Hindlimb muscle (tissue), 1 donor: ENCODE data around the gene LRRC8E. TPM values are rescaled to one million over a fixed set of nuclear protein-coding genes. Genes with fewer than 3 reads are reported as not detected.
A peak's percentile ranks its signal among the peaks of the same experiment; 100 is the strongest.

Source experiments
- DNase-seq: peaks from one replicate; pipeline ENCODE4 v3.0.0-alpha.2; 2013
- polyA plus RNA-seq: library from polyadenylated mRNA; unstranded; fragments of 120-200 nt; gene quantifications from one replicate; pipeline ENCODE4 v1.2.1, GENCODE V29; 2013; ENCODE audit not compliant: insufficient read length

Gene LRRC8E
- polyA plus RNA-seq, 1 donor = not detected

- DNase-seq = no peak
Measured at GRCh38 chr19:7868326-7868670, 20.0 kb upstream of the LRRC8E start.

- DNase-seq = peak; percentile 85
Measured at GRCh38 chr19:7868671-7869452, 19.4 kb upstream of the LRRC8E start.

GRCh38 chr19:7869453-7869909 lies 18.8 kb upstream of the LRRC8E start:
- peak; percentile 56 for DNase-seq

- DNase-seq = peak; percentile 61
Measured at GRCh38 chr19:7869910-7870511, 18.3 kb upstream of the LRRC8E start.

- peak; percentile 47 for DNase-seq
Measured at GRCh38 chr19:7870571-7871436, 17.5 kb upstream of the LRRC8E start.

GRCh38 chr19:7871437-7872305 lies 16.6 kb upstream of the LRRC8E start:
- DNase-seq = peak; percentile 80

- no peak for DNase-seq
Measured at GRCh38 chr19:7872306-7873204, 15.8 kb upstream of the LRRC8E start.

GRCh38 chr19:7873304-7874075 lies 14.8 kb upstream of the LRRC8E start:
- no peak for DNase-seq

- DNase-seq = no peak
Measured at GRCh38 chr19:7874076-7874896, 14.0 kb upstream of the LRRC8E start, which contains the start of gene PRR36. Gene PRR36 (minus strand): TSS chr19:7874390. CDS start chr19:7873689, 701 bp downstream.

GRCh38 chr19:7874897-7875273 lies 13.4 kb upstream of the LRRC8E start:
- DNase-seq = no peak

- DNase-seq = no peak
Measured at GRCh38 chr19:7877249-7877836, 11.0 kb upstream of the LRRC8E start.

GRCh38 chr19:7879111-7879807 lies 9.1 kb upstream of the LRRC8E start:
- no peak for DNase-seq

GRCh38 chr19:7879836-7880235 lies 8.5 kb upstream of the LRRC8E start:
- no peak for DNase-seq

- no peak for DNase-seq
Measured at GRCh38 chr19:7881910-7882309, 6.4 kb upstream of the LRRC8E start.

- no peak for DNase-seq
Measured at GRCh38 chr19:7883105-7883504, 5.2 kb upstream of the LRRC8E start.

- DNase-seq = no peak
Measured at GRCh38 chr19:7883796-7884570, 4.3 kb upstream of the LRRC8E start.

- DNase-seq = no peak
Measured at GRCh38 chr19:7885818-7886217, 2.5 kb upstream of the LRRC8E start.
